ENCODE results near the gene ANO3. TPM values are rescaled to one million over a fixed set of nuclear protein-coding genes. Genes with fewer than 3 reads are reported as not detected.

The ANO3 gene
- total and polyA plus RNA-seq, 2 donors (not counting 3 experiments of a cell fraction or from before 2014, with no cell fraction given): not detected

GRCh38 chr11:26579683-26580082 lies 247.8 kb downstream of the ANO3 start:
- H3K4me2 ChIP-seq (ENCODE audit: insufficient read depth, low read length): no peak overlapping the region
- FAIRE-seq: no peak

More at GRCh38 chr11:26579683-26580082, 247.8 kb downstream of the ANO3 start:
- H2AFZ ChIP-seq (ENCODE audit: low read depth, low read length): no peak overlapping the region
- H3K9me1 ChIP-seq (replicated peaks; ENCODE audit: control insufficient read depth, extremely low read depth, insufficient read depth, low read length): no peaks in the 10 kb centered on the region
- ChIA-PET CTCF (interaction anchor here (0.6 kb wide), 1 partner anchor 580 kb away, joined by 3 read pairs; no protein-coding TSS in a partner anchor), POLR2A (no interaction called here)
- no peaks in the 10 kb centered on the region for H3K27me3 ChIP-seq (ENCODE audit: control insufficient read depth in 2 of 2, insufficient read depth in 2 of 2, low read length in 2 of 2)
- DNase-seq (ENCODE audit: low read depth, low spot score): no peak
- H3K9me3 ChIP-seq (replicated peaks; ENCODE audit: control insufficient read depth, insufficient read depth, low read length): no peaks in the 10 kb centered on the region
- intact Hi-C loops (cut with micrococcal nuclease): no loop called here
- no peaks in the 10 kb centered on the region for H3K36me3 ChIP-seq (ENCODE audit: control insufficient read depth in 2 of 2, extremely low read depth in 1 of 2, insufficient read depth in 2 of 2, low read length in 2 of 2)
- BruUV-seq (replicated peaks): no TSS peak
- H3K9ac ChIP-seq (replicated peaks; ENCODE audit: extremely low read depth, insufficient read depth, low read length): no peak overlapping the region
- no peak overlapping the region for H3K27ac ChIP-seq (ENCODE audit: insufficient read depth, low read depth, low read length)
- H3K4me3 ChIP-seq (replicated peaks in 1 of 3; ENCODE audit: insufficient read depth in 1 of 3, low read depth in 1 of 3, low read length in 3 of 3): no peak overlapping the region
- H3K79me2 ChIP-seq (ENCODE audit: control insufficient read depth, insufficient read depth, low read length): no peaks in the 10 kb centered on the region
- no peaks in the 10 kb centered on the region for H4K20me1 ChIP-seq (replicated peaks; ENCODE audit: control insufficient read depth, extremely low read depth, insufficient read depth, low read length)
- dilution Hi-C loops (cut with MboI; ENCODE audit: extremely low pct_ligation_motif_present, low sequenced_read_pairs): no loop called here
- TF ChIP-seq CTCF (IDR thresholded peaks at IDR 0.05; ENCODE audit: extremely low read depth in 1 of 2, insufficient read depth in 1 of 2, low read depth in 1 of 2, low read length in 2 of 2) (no peak), FOS (IDR thresholded peaks at IDR 0.05; ENCODE audit: borderline replicate concordance, insufficient read depth, low read length) (no peak), MYC (IDR thresholded peaks at IDR 0.05; ENCODE audit: low read depth, low read length) (no peak), MAX (IDR thresholded peaks at IDR 0.05; ENCODE audit: insufficient read depth, insufficient read length) (no peak), GATA2 (IDR thresholded peaks at IDR 0.05; ENCODE audit: insufficient read depth, insufficient read length, low read depth, low read length) (no peak), POLR2AphosphoS5 (IDR thresholded peaks at IDR 0.05; ENCODE audit: insufficient read depth, low read depth, low read length) (no peak), EZH2 (IDR thresholded peaks at IDR 0.05; ENCODE audit: borderline replicate concordance, low read depth, low read length, severe bottlenecking) (no peak), JUN (IDR thresholded peaks at IDR 0.05; ENCODE audit: borderline replicate concordance, insufficient read depth, insufficient read length, low read depth) (no peak), POLR2A (IDR thresholded peaks at IDR 0.05; ENCODE audit: low read depth, low read length) (no peak)
- H3K4me1 ChIP-seq (ENCODE audit: control insufficient read depth, extremely low read depth, insufficient read depth, low read length): no peaks in the 10 kb centered on the region

All from endothelial cell of umbilical vein (primary cell).